Measurements from ENCODE around the gene RMND1. TPM values are rescaled to one million over a fixed set of nuclear protein-coding genes. Genes with fewer than 3 reads are reported as not detected.
A peak's percentile ranks its signal among the peaks of the same experiment; 100 is the strongest.

The RMND1 gene
- total and polyA plus RNA-seq, 2 of the 13 experiments (the other 11 are each of a cell fraction or from before 2014, with no cell fraction given) = 34.0 to 72.5 TPM

DNA sequence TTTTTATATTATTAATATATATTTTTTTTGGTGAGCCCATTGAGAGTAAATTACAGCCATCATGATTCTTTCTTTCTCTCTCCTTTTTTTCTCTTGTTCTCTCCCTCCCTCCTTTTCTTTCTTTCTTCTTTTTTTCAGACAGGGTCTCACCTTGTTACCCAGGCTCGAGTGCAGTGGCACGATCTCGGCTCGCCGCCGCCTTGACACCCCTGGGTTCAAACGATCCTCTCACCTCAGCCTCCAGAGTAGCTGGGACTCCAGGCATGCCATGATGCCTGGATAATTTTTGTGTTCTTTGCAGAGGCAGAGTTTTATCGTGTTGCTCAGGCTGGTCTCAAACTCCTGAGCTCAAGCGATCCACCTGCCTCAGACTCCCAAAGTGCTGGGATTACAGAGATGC, 43.5 kb upstream of the RMND1 start (continued):
- TF ChIP-seq SALL1 (CRISPR knock-in tag; IDR thresholded peaks at IDR 0.05) = peak; percentile 16; the same call in 1 of the 2 replicates

DNA sequence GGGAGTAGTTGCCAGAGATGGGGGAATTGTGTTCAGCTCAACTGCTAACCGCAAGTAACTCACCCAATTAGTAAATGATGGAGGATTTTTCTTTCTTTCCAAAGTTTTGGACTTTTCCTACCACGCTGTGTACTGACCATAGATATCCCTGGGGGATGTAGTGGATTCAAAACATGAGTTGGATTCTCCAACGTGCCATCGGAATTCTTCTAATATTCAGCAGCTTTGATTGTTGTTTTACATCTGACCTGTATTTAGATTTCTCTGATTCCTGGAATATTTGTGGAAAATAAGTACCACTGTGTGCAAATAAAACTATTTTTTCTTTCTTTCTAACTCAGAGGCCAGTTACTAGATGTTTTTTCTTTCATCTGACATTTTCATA, 43.0 kb upstream of the RMND1 start:
- no peak for ATAC-seq
- ChIA-PET POLR2A (no interaction called here), CTCF (ENCODE audit: low intra/inter-chr PET ratio, low total read pairs) (no interaction called here)
- TSS peak; percentile 69 for BruUV-seq (replicated peaks)
- peaks cover 69% of the 10 kb centered on the region for H3K4me1 ChIP-seq (ENCODE audit: insufficient read depth, low read length)
- intact Hi-C loops (cut with micrococcal nuclease; ENCODE audit: unreplicated experiment) = loop anchor here (2.0 to 10.0 kb wide), 5 partner anchors 53 to 780 kb away; no protein-coding TSS in a partner anchor
- no peaks in the 10 kb centered on the region for H3K9me3 ChIP-seq (ENCODE audit: low read length)
- WGBS (ENCODE audit: low lambda C conversion rate) = 13% methylated on average over 4 of the region's 4 CpGs
- H2AFZ ChIP-seq (ENCODE audit: low read length) = peak overlapping the region; percentile 75
- no peak for DNase-seq (ENCODE audit: low spot score)
- peak overlapping the region; percentile 88 for H3K4me2 ChIP-seq (ENCODE audit: low read depth, low read length)
- no peak for FAIRE-seq
- no peaks in the 10 kb centered on the region for H4K20me1 ChIP-seq (ENCODE audit: insufficient read depth, low read length)
- no peaks in the 10 kb centered on the region; a peak in 1 of 5 replicates for H3K27me3 ChIP-seq (ENCODE audit: control insufficient read depth in 1 of 2, insufficient read depth in 2 of 2, low read length in 2 of 2)
- no peaks in the 10 kb centered on the region for H3K79me2 ChIP-seq (ENCODE audit: insufficient read depth, low read length)
- no peaks in the 10 kb centered on the region for H3K36me3 ChIP-seq (replicated peaks in 1 of 2; ENCODE audit: control insufficient read depth in 1 of 2, insufficient read depth in 2 of 2, low read length in 2 of 2)
- peak overlapping the region; percentile 90 for H3K9ac ChIP-seq (ENCODE audit: insufficient read depth, low read depth, low read length)
- peak overlapping the region; percentile 86 for H3K27ac ChIP-seq (ENCODE audit: extremely low read length, insufficient read depth, low read length)
- 0 out of 2 replicates have a peak, but pooled peaks have one; percentile 1 for TF ChIP-seq FOXA3 (CRISPR knock-in tag; IDR thresholded peaks at IDR 0.05)
- TF ChIP-seq GATAD2A (CRISPR knock-in tag; IDR thresholded peaks at IDR 0.05) = 0 out of 2 replicates have a peak, but pooled peaks have one; percentile 4
- no peak for TF ChIP-seq WIZ (CRISPR knock-in tag; IDR thresholded peaks at IDR 0.05)
- TF ChIP-seq ZSCAN20 (CRISPR knock-in tag; IDR thresholded peaks at IDR 0.05; ENCODE audit: borderline replicate concordance) = 0 out of 2 replicates have a peak, but pooled peaks have one; percentile 4
- TF ChIP-seq BORCS8-MEF2B (CRISPR knock-in tag; IDR thresholded peaks at IDR 0.05) = no peak
- TF ChIP-seq ISL2 (CRISPR knock-in tag; IDR thresholded peaks at IDR 0.05) = no peak
- TF ChIP-seq CREM (IDR thresholded peaks at IDR 0.05) = peak; percentile 2; the same call in 1 of the 2 replicates
- no peak for TF ChIP-seq CREM (CRISPR knock-in tag; IDR thresholded peaks at IDR 0.05)
- TF ChIP-seq NFIB (CRISPR knock-in tag; IDR thresholded peaks at IDR 0.05; ENCODE audit: borderline replicate concordance) = no peak
- no peak for TF ChIP-seq FOXO4 (CRISPR knock-in tag; conservative IDR thresholded peaks at IDR 0.05)
- no peak for TF ChIP-seq JUND (CRISPR knock-in tag; IDR thresholded peaks at IDR 0.05)
- 0 out of 2 replicates have a peak, but pooled peaks have one; percentile 6 for TF ChIP-seq ZNF567 (CRISPR knock-in tag; IDR thresholded peaks at IDR 0.05; ENCODE audit: borderline replicate concordance)
- TF ChIP-seq MAF1 (CRISPR knock-in tag; IDR thresholded peaks at IDR 0.05; ENCODE audit: borderline replicate concordance) = no peak
- TF ChIP-seq ZBTB21 (CRISPR knock-in tag; IDR thresholded peaks at IDR 0.05) = no peak
- no peak for TF ChIP-seq ZNF335 (CRISPR knock-in tag; IDR thresholded peaks at IDR 0.05)
- in situ Hi-C loops (cut with HindIII; ENCODE audit: extremely low pct_ligation_motif_present, low pct_unique_long_range_greater_than_20kb) = no loop called here
- peak overlapping the region; percentile 95 to 99 (median 97) for H3K4me3 ChIP-seq (replicated peaks in 1 of 3; ENCODE audit: insufficient read depth in 1 of 3, low read depth in 2 of 3, low read length in 3 of 3)

Measured in HepG2 (cell line).